K562 (cell line): ENCODE results near the gene COPS9. TPM values are rescaled to one million over a fixed set of nuclear protein-coding genes. Genes with fewer than 3 reads are reported as not detected.

Experiments used
- CEBPG ChIP-seq, 3 experiments: fragments of 200-800 bp in 1 of 3; sonication (Bioruptor generic) in 1 of 3; sonication (generic) in 1 of 3; formaldehyde crosslinking in 1 of 3; IDR thresholded peaks in 2 of 3; conservative IDR thresholded peaks in 1 of 3; 2 replicates each; pipeline versions ENCODE4 v1.6.1 to v1.8.0; 2016 to 2022; ENCODE audit warnings: missing compliant biosample characterization in 2 of 3, missing genetic modification characterization in 2 of 3, mild to moderate bottlenecking in 1 of 3, missing genetic modification reagents in 1 of 3
- CHD4 ChIP-seq: fragments of 200-600 bp; sonication (generic); IDR thresholded peaks from 3 replicates; pipeline ENCODE4 v1.6.1; 2012; ENCODE audit warnings: low read depth, mild to moderate bottlenecking, mixed read lengths, low read length, inconsistent platforms; ENCODE audit not compliant: insufficient read depth, insufficient replicate concordance, poor library complexity, severe bottlenecking
- GTF2E2 ChIP-seq: fragments of 200-800 bp; sonication (Bioruptor generic); IDR thresholded peaks from 2 replicates; pipeline ENCODE4 v1.6.1; 2016; ENCODE audit warnings: missing genetic modification characterization, missing compliant biosample characterization
- POLR2AphosphoS2 ChIP-seq: IDR thresholded peaks from 2 replicates; pipeline ENCODE4 v1.6.1; 2012; ENCODE audit warnings: low read length, improper control_type of control experiment
- RBM34 ChIP-seq: fragments of 200-400 bp; formaldehyde crosslinking; IDR thresholded peaks from 2 replicates; pipeline ENCODE4 v1.6.1; 2018; ENCODE audit warnings: low read length, borderline replicate concordance; ENCODE audit not compliant: insufficient read depth
- YY1 ChIP-seq, 3 experiments: IDR thresholded peaks; 2 replicates each; pipeline ENCODE4 v1.6.1; 2011; ENCODE audit warnings: low read length in 2 of 3, mild to moderate bottlenecking in 2 of 3, moderate library complexity in 2 of 3, borderline replicate concordance in 1 of 3, control low read depth in 1 of 3, low read depth in 1 of 3; ENCODE audit not compliant: insufficient read depth in 3 of 3, insufficient replicate concordance in 2 of 3, control insufficient read depth in 1 of 3, insufficient read length in 1 of 3; ENCODE audit errors: extremely low read depth in 1 of 3
- polyA plus RNA-seq, 8 experiments: library from polyadenylated mRNA; depleted of rRNA in 4 of 8; stranded (reverse) in 5 of 8; unstranded in 3 of 8; fragments of >200 nt; fragmentation: Nextera tagmentation in 2 of 8; fragmentation: Illumina TruSeq in 1 of 8; extraction: Ambion mirVana in 2 of 8; extraction: Trizol in 1 of 8; gene quantifications; 2 replicates each; pipeline versions ENCODE4 v1.2.1 to v1.2.3, GENCODE V29; 2011 to 2014; ENCODE audit warnings: inconsistent platforms in 1 of 8, missing spikeins in 1 of 8
- total RNA-seq, 7 experiments: library from RNA; depleted of rRNA in 6 of 7; stranded (reverse); fragments of >200 nt in 6 of 7; fragmentation: Illumina TruSeq in 2 of 7; extraction: Trizol in 2 of 7; gene quantifications; 2 replicates each; pipeline versions ENCODE4 v1.2.1 to v1.2.3, GENCODE V29; 2011 to 2021; ENCODE audit warnings: low replicate concordance in 1 of 7
- TF ChIP-seq, protein P1 (sequence below), 2 experiments: fragments of 150-350 bp in 1 of 2; IDR thresholded peaks; 2 replicates each; pipeline ENCODE4 v1.6.1; 2012 to 2016; ENCODE audit warnings: low read depth in 2 of 2, low read length in 2 of 2, mild to moderate bottlenecking in 1 of 2, moderate library complexity in 1 of 2
- TF ChIP-seq, protein P2 (sequence below): IDR thresholded peaks from 2 replicates; pipeline ENCODE4 v1.6.1; 2012; ENCODE audit warnings: low read depth, low read length, improper control_type of control experiment, borderline replicate concordance
- TF ChIP-seq, protein P3 (sequence below): sonication (generic); formaldehyde crosslinking; IDR thresholded peaks from 2 replicates; pipeline ENCODE4 v1.8.1; 2022; ENCODE audit warnings: missing genetic modification reagents
- TF ChIP-seq, protein P4 (sequence below): fragments of 250-450 bp; sonication (Bioruptor Pico); IDR thresholded peaks from 2 replicates; pipeline ENCODE4 v1.4.0; 2020; ENCODE audit warnings: mild to moderate bottlenecking, moderate library complexity

Gene COPS9
- total and polyA plus RNA-seq, 9 of the 15 experiments (the other 6 are each of a cell fraction or from before 2014, with no cell fraction given): 55.0 to 281 (median 99.9) TPM

DNA sequence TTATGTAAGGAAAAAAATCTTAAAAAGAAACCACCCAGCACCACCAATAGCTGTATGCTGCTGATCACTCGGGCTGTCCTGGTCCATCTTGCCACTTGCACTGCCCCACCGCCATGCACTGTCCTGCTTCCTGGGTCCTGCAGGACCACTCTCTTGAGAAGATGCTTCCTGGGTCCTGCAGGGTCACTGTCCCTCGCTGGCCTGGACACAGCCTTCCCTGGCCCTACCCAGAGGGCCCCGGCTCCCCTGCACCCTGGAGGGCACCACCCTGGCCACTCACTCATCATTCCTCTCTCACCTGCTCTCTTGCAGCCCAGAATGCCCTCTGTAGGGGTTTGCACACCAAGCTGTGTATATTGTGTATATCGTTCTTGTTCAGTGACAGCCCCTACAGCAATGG is 6.8 kb upstream of the COPS9 start (continued):
- TF ChIP-seq, protein P1, sequence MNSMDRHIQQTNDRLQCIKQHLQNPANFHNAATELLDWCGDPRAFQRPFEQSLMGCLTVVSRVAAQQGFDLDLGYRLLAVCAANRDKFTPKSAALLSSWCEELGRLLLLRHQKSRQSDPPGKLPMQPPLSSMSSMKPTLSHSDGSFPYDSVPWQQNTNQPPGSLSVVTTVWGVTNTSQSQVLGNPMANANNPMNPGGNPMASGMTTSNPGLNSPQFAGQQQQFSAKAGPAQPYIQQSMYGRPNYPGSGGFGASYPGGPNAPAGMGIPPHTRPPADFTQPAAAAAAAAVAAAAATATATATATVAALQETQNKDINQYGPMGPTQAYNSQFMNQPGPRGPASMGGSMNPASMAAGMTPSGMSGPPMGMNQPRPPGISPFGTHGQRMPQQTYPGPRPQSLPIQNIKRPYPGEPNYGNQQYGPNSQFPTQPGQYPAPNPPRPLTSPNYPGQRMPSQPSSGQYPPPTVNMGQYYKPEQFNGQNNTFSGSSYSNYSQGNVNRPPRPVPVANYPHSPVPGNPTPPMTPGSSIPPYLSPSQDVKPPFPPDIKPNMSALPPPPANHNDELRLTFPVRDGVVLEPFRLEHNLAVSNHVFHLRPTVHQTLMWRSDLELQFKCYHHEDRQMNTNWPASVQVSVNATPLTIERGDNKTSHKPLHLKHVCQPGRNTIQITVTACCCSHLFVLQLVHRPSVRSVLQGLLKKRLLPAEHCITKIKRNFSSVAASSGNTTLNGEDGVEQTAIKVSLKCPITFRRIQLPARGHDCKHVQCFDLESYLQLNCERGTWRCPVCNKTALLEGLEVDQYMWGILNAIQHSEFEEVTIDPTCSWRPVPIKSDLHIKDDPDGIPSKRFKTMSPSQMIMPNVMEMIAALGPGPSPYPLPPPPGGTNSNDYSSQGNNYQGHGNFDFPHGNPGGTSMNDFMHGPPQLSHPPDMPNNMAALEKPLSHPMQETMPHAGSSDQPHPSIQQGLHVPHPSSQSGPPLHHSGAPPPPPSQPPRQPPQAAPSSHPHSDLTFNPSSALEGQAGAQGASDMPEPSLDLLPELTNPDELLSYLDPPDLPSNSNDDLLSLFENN (IDR thresholded peaks at IDR 0.05; ENCODE audit: low read depth in 2 of 2, low read length in 2 of 2): no peak
- no peak for TF ChIP-seq CEBPG (CRISPR knock-in tag; IDR thresholded peaks at IDR 0.05)
- TF ChIP-seq CEBPG (tag; conservative IDR thresholded peaks at IDR 0.05 in 1 of 2, IDR thresholded peaks at IDR 0.05 in 1 of 2): no peak
- TF ChIP-seq, protein P2, sequence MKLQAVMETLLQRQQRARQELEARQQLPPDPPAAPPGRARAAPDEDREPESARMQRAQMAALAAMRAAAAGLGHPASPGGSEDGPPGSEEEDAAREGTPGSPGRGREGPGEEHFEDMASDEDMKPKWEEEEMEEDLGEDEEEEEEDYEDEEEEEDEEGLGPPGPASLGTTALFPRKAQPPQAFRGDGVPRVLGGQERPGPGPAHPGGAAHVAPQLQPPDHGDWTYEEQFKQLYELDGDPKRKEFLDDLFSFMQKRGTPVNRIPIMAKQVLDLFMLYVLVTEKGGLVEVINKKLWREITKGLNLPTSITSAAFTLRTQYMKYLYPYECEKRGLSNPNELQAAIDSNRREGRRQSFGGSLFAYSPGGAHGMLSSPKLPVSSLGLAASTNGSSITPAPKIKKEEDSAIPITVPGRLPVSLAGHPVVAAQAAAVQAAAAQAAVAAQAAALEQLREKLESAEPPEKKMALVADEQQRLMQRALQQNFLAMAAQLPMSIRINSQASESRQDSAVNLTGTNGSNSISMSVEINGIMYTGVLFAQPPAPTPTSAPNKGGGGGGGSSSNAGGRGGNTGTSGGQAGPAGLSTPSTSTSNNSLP: no peak
- no peak for TF ChIP-seq YY1 (IDR thresholded peaks at IDR 0.05; ENCODE audit: borderline replicate concordance in 1 of 3, control insufficient read depth in 1 of 3, extremely low read depth in 1 of 3, insufficient read depth in 3 of 3, insufficient read length in 1 of 3, insufficient replicate concordance in 2 of 3, low read depth in 1 of 3, low read length in 2 of 3)
- TF ChIP-seq POLR2AphosphoS2: no peak
- TF ChIP-seq, protein P3, sequence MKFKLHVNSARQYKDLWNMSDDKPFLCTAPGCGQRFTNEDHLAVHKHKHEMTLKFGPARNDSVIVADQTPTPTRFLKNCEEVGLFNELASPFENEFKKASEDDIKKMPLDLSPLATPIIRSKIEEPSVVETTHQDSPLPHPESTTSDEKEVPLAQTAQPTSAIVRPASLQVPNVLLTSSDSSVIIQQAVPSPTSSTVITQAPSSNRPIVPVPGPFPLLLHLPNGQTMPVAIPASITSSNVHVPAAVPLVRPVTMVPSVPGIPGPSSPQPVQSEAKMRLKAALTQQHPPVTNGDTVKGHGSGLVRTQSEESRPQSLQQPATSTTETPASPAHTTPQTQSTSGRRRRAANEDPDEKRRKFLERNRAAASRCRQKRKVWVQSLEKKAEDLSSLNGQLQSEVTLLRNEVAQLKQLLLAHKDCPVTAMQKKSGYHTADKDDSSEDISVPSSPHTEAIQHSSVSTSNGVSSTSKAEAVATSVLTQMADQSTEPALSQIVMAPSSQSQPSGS: no peak
- TF ChIP-seq, protein P4, sequence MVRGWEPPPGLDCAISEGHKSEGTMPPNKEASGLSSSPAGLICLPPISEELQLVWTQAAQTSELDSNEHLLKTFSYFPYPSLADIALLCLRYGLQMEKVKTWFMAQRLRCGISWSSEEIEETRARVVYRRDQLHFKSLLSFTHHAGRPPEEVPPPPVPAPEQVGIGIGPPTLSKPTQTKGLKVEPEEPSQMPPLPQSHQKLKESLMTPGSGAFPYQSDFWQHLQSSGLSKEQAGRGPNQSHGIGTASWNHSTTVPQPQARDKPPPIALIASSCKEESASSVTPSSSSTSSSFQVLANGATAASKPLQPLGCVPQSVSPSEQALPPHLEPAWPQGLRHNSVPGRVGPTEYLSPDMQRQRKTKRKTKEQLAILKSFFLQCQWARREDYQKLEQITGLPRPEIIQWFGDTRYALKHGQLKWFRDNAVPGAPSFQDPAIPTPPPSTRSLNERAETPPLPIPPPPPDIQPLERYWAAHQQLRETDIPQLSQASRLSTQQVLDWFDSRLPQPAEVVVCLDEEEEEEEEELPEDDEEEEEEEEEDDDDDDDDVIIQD (CRISPR knock-in tag): no peak
- no peak for TF ChIP-seq RBM34
- no peak for TF ChIP-seq GTF2E2 (tag)
- no peak for TF ChIP-seq CHD4
